Keratinocyte (primary cell): ENCODE data around the gene EIF4E1B. TPM values are rescaled to one million over a fixed set of nuclear protein-coding genes. Genes with fewer than 3 reads are reported as not detected.

ENCODE experiments used
- DNase-seq: peaks from one replicate; pipeline ENCODE4 v3.0.0-alpha.2; 2011; ENCODE audit warnings: low read depth, missing footprints, low spot score
- FAIRE-seq: peaks from 2 replicates; lab custom pipeline; 2011; peaks lifted over from hg19 to GRCh38; lab: Jason Lieb, UNC
- H2AFZ ChIP-seq: 2 replicates; pipeline ENCODE4 v1.6.0; 2012; ENCODE audit warnings: low read length, control low read depth, inconsistent platforms; ENCODE audit not compliant: control insufficient read depth
- H3K27ac ChIP-seq: 2 replicates; pipeline ENCODE4 v1.5.1; 2011; ENCODE audit warnings: low read length; ENCODE audit not compliant: control insufficient read depth, insufficient read depth
- H3K27me3 ChIP-seq: 3 replicates; pipeline ENCODE4 v1.6.0; 2011; ENCODE audit warnings: low read length; ENCODE audit not compliant: control insufficient read depth, insufficient read depth; ENCODE audit errors: extremely low read depth
- H3K36me3 ChIP-seq, 2 experiments: 2 replicates in 1 of 2; 3 replicates in 1 of 2; pipeline ENCODE4 v1.5.1; 2011; ENCODE audit warnings: low read length in 2 of 2, mild to moderate bottlenecking in 1 of 2; ENCODE audit not compliant: control insufficient read depth in 2 of 2, insufficient read depth in 2 of 2; ENCODE audit errors: extremely low read depth in 1 of 2
- H3K4me1 ChIP-seq: 3 replicates; pipeline ENCODE4 v1.5.1; 2011; ENCODE audit warnings: low read length; ENCODE audit not compliant: control insufficient read depth, insufficient read depth; ENCODE audit errors: extremely low read depth
- H3K4me2 ChIP-seq: 3 replicates; pipeline ENCODE4 v1.6.0; 2011; ENCODE audit warnings: low read depth, low read length; ENCODE audit not compliant: control insufficient read depth, insufficient read depth; ENCODE audit errors: extremely low read depth
- H3K4me3 ChIP-seq, 3 experiments: fragments of 200-600 bp in 1 of 3; sonication (generic) in 1 of 3; 2 replicates in 2 of 3; 3 replicates in 1 of 3; pipeline ENCODE4 v1.5.1; 2011 to 2016; ENCODE audit warnings: low read length in 3 of 3, mild to moderate bottlenecking in 3 of 3, control low read depth in 2 of 3, inconsistent platforms in 1 of 3, low read depth in 1 of 3, mixed read lengths in 1 of 3, mixed run types in 1 of 3, moderate library complexity in 1 of 3; ENCODE audit not compliant: control insufficient read depth in 2 of 3, insufficient read depth in 2 of 3; ENCODE audit errors: extremely low read depth in 1 of 3
- H3K79me2 ChIP-seq: 2 replicates; pipeline ENCODE4 v1.6.0; 2012; ENCODE audit warnings: low read length; ENCODE audit not compliant: control insufficient read depth, insufficient read depth
- H3K9ac ChIP-seq: 3 replicates; pipeline ENCODE4 v1.6.0; 2011; ENCODE audit warnings: low read length; ENCODE audit not compliant: control insufficient read depth, insufficient read depth; ENCODE audit errors: extremely low read depth
- H3K9me1 ChIP-seq: 3 replicates; pipeline ENCODE4 v1.6.0; 2011; ENCODE audit warnings: low read length; ENCODE audit not compliant: control insufficient read depth, insufficient read depth; ENCODE audit errors: extremely low read depth
- H3K9me3 ChIP-seq: 2 replicates; pipeline ENCODE4 v1.5.1; 2012; ENCODE audit warnings: low read depth, low read length; ENCODE audit not compliant: control insufficient read depth
- H4K20me1 ChIP-seq: 3 replicates; pipeline ENCODE4 v1.6.0; 2011; ENCODE audit warnings: low read length; ENCODE audit not compliant: control insufficient read depth, insufficient read depth; ENCODE audit errors: extremely low read depth
- EZH2 ChIP-seq: IDR thresholded peaks from one replicate; pipeline ENCODE4 v1.6.1; 2012; ENCODE audit warnings: inconsistent platforms, mild to moderate bottlenecking, low read length, moderate library complexity
- dilution Hi-C: fragments of 300-500 bp; cut with MboI; formaldehyde crosslinking; loops from one replicate; pipeline ENCODE4 v1.7.0; 2020; ENCODE audit warnings: low sequenced_read_pairs; ENCODE audit not compliant: extremely low pct_ligation_motif_present
- polyA plus RNA-seq, 5 experiments: library from polyadenylated mRNA; depleted of rRNA in 3 of 5; stranded (reverse) in 3 of 5; stranded (forward) in 1 of 5; unstranded in 1 of 5; fragments of >200 nt; gene quantifications; 1 replicate in 1 of 5; 2 replicates in 3 of 5; 3 replicates in 1 of 5; pipeline versions ENCODE4 v1.2.1 to v1.2.3, GENCODE V29; 2011 to 2012; ENCODE audit warnings: missing spikeins in 2 of 5, low read depth in 1 of 5, low replicate concordance in 1 of 5
- TF ChIP-seq, protein P1 (sequence below), 3 experiments: IDR thresholded peaks in 1 of 3; conservative IDR thresholded peaks in 1 of 3; optimal IDR thresholded peaks in 1 of 3; 2 replicates in 2 of 3; 3 replicates in 1 of 3; pipeline versions ENCODE3 to v1.5.1; 2011; ENCODE audit warnings: low read length in 3 of 3, mild to moderate bottlenecking in 3 of 3, moderate library complexity in 2 of 3, control low read depth in 1 of 3, inconsistent platforms in 1 of 3; ENCODE audit not compliant: insufficient read depth in 2 of 3; ENCODE audit errors: extremely low read depth in 1 of 3

EIF4E1B gene
- polyA plus RNA-seq, 1 donor (not counting 4 experiments of a cell fraction or from before 2014, with no cell fraction given), result not detected

DNA sequence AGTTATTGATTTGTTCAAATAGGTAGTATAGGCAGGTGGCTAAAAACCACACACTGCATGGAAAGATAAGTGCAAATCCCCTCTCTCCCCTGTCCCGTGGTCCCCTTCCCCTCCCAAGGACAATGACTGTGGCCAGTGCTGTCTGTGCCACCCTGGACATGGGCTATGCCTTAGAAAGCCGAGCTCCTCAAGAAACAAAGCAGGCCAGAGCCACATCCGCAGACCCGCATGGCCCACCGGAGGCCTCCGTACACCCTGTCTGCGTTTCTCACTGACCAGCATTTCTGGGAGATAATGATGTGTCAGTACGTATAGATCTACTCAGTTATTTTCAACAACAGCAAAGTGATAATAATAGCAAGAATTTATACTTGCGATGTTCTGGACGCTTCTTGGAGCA, 33.1 kb downstream of the EIF4E1B start:
- Histone ChIP-seq H3K4me2 (no peak overlapping the region), H3K4me1 (no peaks in the 10 kb centered on the region), H3K9me3 (no peaks in the 10 kb centered on the region), H3K36me3 (no peaks in the 10 kb centered on the region), H3K27me3 (peaks cover 7% of the 10 kb centered on the region), H2AFZ (no peak overlapping the region), H3K9ac (no peak overlapping the region), H3K79me2 (no peaks in the 10 kb centered on the region), H3K9me1 (no peaks in the 10 kb centered on the region), H3K27ac (no peak overlapping the region), H3K4me3 (no peak overlapping the region), H4K20me1 (peaks cover 3% of the 10 kb centered on the region)
- FAIRE-seq (no peak), DNase-seq (no peak)
- dilution Hi-C loops, result no loop called here
- no peak for TF ChIP-seq EZH2
- TF ChIP-seq, protein P1, sequence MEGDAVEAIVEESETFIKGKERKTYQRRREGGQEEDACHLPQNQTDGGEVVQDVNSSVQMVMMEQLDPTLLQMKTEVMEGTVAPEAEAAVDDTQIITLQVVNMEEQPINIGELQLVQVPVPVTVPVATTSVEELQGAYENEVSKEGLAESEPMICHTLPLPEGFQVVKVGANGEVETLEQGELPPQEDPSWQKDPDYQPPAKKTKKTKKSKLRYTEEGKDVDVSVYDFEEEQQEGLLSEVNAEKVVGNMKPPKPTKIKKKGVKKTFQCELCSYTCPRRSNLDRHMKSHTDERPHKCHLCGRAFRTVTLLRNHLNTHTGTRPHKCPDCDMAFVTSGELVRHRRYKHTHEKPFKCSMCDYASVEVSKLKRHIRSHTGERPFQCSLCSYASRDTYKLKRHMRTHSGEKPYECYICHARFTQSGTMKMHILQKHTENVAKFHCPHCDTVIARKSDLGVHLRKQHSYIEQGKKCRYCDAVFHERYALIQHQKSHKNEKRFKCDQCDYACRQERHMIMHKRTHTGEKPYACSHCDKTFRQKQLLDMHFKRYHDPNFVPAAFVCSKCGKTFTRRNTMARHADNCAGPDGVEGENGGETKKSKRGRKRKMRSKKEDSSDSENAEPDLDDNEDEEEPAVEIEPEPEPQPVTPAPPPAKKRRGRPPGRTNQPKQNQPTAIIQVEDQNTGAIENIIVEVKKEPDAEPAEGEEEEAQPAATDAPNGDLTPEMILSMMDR (optimal IDR thresholded peaks at IDR 0.05 in 1 of 3, IDR thresholded peaks at IDR 0.05 in 1 of 3, conservative IDR thresholded peaks at IDR 0.05 in 1 of 3; ENCODE audit: extremely low read depth in 1 of 3, insufficient read depth in 2 of 3, low read length in 3 of 3), result no peak

DNA sequence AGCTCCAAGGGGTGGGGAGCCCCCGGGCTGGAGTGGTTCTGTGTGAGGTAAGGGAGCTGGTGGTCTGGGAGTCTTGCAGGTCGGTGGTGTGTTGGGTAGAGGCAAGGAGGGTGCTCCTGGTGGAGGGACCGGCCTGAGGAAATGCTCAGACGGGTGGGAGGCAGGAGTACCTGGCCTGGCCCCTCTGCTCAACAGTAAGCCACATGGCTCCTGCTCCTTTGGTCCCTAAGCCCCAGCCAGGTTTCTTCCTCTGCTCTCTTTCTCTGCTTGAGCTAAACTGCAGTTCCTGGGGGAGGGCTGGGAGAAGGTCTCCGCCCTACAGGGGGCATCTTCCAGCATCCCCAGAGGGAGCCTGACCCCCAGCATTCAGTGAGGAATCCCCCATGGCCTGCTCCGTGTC, 34.0 kb downstream of the EIF4E1B start:
- no peak overlapping the region for H3K9ac ChIP-seq
- TF ChIP-seq EZH2, result no peak
- TF ChIP-seq, protein P1 (optimal IDR thresholded peaks at IDR 0.05 in 1 of 3, IDR thresholded peaks at IDR 0.05 in 1 of 3, conservative IDR thresholded peaks at IDR 0.05 in 1 of 3; ENCODE audit: extremely low read depth in 1 of 3, insufficient read depth in 2 of 3, low read length in 3 of 3), result no peak
- H3K4me3 ChIP-seq, result no peak overlapping the region
- FAIRE-seq (no peak), DNase-seq (no peak)
- no peak overlapping the region for H3K27ac ChIP-seq
- H2AFZ ChIP-seq, result no peak overlapping the region
- H3K9me1 ChIP-seq, result no peaks in the 10 kb centered on the region
- no peak overlapping the region for H3K4me2 ChIP-seq
- H4K20me1 ChIP-seq, result peaks cover 3% of the 10 kb centered on the region
- no peaks in the 10 kb centered on the region for H3K36me3 ChIP-seq
- H3K9me3 ChIP-seq, result no peaks in the 10 kb centered on the region
- H3K27me3 ChIP-seq, result peaks cover 7% of the 10 kb centered on the region
- H3K79me2 ChIP-seq, result no peaks in the 10 kb centered on the region
- H3K4me1 ChIP-seq, result no peaks in the 10 kb centered on the region
- dilution Hi-C loops, result no loop called here
